Measurements from ENCODE around the gene NEK3.
"Not testable (repeated sequence)": the region's sequence is repeated elsewhere in the genome, so short reads cannot be mapped to it uniquely, and the experiment has no call there.

NEK3 gene

DNA sequence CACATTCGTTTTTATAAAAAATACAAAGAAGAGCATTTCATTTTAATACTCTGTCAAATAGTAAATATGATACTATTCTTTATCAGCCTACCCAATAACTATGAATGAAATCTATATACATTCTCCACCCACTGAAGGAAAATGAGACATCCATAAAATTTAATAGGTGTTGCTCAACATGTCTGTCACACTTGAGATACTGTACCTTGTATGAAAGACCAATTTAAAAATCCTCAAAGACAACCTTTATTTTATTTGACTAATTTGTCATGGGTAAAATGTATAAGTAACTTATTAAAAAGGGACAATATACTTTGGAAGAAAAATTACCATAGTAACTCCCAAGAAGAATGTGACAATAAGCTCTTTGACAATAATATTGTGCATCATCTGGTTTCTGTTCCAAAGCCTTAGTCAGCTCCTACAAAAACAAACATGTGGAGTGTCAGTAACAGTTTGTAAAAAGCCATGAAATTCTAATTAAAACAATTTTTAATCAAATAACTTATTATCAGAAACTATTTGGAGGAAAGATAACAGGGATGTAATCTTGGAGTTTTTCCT lies 11.5 kb upstream of the NEK3 start:
- DNase-seq (ENCODE audit: low read depth) = not testable (repeated sequence)

DNA sequence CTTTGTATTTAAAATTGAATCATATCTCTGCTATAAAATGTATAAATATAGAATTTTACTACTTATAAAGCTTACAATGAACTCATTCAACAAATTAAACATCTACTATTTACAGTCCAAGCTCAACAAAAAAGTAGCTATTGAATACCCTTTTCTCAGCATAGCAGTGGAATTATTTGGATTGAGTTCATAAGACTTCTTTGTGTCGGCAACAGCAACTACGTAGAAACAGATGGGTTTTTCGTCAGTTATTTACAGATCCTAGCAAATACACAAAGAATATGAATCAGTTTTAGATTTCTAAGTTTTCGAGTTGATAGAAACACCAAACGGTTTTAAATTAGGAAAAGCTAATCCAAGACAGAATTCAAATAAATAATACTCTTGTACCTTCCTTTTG lies 10.4 kb upstream of the NEK3 start:
- no peak for DNase-seq (ENCODE audit: low read depth)

DNA sequence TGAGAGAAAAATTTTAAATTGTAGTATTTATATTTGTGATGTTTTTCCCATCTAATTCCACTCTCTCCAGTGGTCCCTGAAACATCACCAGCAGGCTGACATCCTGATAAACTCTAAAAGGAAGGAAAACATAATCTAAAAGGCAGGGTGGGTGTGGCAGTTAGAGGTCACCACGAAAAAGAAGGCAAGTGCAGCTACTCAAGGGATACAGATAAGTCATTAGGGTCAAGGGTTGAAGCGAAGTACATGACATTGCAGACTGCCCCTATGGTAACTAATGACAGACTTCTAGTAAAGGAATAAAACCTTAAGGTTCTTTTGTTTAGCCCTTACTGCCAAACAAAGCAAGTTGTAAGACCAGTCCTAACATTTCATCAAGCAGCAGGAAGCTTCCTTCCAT lies 6.0 kb upstream of the NEK3 start:
- DNase-seq (ENCODE audit: low read depth) = no peak

DNA sequence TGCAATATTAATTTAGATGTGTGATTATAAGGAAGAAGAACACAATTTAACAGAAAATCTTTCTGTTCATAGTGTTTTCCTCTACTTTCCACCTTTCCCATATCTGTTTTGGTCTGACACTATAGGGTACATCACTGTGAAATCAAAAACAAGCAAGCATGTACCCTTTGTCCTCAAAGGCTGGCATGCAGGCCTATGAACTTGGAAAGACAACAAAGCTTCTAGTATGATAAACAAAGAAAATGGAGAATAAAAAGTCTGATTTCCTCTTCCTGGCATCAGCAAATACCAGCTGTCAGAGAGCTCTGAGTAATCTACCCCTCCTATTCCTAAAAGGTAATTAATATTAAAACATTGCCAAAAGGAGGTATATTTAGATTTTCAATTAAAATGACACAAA lies 5.6 kb upstream of the NEK3 start:
- no peak for DNase-seq (ENCODE audit: low read depth)

DNA sequence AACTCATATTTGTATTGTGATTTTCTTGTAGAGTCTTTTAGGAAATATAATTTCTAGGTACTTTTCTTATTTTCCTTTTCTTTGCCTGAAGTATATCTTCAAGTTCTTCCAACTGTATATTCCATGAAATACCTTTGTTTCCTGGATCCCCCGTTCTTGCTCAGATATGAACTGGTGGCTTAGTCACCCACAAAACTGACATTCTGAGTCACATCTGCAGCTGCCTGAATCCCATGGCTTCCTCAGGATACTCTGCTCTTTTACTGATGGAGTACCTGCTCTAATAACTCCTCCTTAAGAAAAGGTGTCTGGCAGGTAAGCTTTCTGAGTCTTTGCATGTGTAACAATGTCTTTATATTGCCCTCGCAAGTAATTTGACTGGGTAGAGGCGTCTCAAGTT lies 4.5 kb upstream of the NEK3 start:
- DNase-seq (ENCODE audit: low read depth) = not testable (repeated sequence)

DNA sequence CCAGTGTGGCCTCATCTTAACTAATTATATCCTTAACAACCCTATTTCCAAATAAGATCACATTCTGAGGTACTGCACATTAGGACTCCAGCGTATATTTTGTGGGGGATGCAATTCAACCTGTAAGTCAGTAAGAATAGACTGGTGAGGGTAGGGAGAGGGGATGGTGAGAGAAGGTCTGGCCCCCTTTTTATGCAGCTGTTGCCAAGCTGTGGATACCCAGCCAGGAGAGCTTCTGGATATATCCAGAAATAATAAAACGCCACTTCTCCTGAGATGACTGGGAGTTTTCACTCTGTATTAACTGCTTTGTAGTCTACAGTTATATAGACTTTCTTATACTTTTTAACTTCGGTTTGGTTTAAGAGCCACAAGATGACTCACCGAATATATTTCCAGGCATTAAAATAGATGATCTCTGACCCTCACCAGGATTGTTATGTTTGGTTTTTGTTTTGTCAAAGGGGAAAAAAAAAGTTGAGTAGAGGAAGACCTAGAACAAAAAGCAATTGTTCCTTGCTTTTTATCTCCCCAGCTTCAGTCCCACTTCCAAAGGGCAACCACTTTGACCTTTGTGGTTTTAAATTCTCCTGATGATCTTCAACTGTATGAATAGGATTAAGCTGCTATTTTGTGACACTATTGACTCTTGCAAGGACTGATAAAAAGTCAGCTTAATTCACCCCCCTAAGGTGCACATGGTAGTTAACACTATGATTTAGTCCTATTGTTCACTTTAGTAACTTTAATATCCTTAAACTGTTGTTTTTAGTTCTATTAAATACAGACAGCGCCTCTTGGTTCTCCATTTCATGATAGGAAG lies 3.1 kb upstream of the NEK3 start:
- no peak for DNase-seq (ENCODE audit: low read depth)

DNA sequence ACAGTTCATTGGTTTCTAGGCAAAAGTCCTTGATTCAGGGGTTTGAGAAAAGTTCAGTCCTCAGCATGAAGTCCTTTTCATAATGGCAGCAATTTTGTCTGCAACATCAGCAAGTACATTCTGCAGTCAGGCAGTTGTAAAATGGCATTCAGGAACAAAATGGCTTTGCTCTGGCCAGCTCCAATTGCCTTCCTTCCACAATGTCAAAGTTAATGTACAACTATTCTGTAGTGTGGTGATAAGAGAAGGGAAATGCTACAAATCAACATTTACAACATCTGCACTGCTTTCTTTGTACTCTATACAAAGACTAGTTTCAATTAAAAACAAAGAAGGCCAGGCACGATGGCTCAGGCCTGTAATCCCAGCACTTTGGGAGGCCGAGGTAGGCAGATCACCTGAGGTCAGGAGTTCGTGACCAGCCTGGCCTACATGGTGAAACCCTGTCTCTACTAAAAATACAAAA lies 1.8 kb upstream of the NEK3 start:
- DNase-seq (ENCODE audit: low read depth) = no peak

DNA sequence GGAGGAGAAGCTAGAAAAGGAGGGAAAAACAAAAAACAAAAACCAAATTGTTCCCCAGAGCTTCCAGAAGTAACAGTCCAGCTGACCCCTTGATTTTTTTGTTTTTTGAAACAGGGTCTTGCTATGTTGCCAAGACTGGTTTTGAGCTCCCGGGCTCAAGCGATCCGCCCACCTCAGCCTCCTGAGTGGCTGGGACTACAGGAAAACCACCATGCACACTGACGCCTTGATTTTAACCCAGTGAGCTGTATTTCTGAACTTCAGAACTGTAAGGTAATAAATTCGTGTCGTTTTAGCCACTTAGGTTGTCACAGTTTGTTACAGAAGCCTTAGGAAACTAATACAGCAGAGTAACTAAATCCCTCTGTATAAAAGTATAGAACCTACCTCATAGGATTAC lies 1.1 kb upstream of the NEK3 start:
- no peak for DNase-seq (ENCODE audit: low read depth)

DNA sequence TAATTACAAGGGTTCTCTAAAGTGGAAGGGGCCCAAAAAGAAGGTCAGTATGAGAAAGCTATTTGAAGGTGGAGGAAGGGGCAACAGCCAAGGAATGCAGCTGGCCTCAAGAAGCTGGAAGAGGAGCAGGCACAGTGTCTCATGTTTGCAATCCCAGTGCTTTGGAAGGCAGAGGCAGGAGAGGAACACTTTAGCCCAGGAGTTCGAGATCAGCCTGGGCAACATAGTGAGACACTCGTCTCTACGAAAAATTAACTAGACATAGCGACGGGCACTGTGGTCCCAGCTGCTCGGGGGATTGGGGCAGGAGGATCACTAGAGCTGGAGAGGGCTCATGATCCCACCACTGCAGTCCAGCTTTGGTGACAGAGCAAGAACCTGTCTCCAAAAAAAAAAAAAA lies 656 bp upstream of the NEK3 start:
- DNase-seq (ENCODE audit: low read depth) = no peak

DNA sequence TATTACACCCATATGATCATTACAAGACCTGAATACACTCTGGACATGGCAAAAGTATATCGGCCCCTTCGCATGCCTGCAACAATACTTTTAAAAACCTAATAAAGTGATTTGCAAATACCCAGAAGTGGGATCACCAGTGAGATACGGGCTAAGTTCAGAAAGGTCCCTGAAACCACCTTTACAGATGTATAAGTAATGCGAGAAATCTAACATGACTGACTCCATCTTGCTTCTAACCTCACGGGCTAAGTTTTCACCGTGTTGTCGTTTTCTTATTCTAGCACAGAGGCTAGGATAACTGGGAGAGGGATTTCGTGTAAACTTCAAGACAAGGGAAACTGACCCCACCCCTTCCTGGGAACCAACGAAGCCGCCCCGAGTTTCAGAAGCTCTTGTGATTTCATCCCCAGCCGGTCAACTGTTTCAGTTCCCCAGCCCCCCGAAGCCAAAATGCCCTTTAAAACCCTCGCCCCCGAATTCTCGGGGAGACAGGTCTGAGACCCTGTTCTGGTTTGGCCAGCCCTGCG lies 703 bp downstream of the NEK3 start:
- no peak for DNase-seq (ENCODE audit: low read depth)

DNA sequence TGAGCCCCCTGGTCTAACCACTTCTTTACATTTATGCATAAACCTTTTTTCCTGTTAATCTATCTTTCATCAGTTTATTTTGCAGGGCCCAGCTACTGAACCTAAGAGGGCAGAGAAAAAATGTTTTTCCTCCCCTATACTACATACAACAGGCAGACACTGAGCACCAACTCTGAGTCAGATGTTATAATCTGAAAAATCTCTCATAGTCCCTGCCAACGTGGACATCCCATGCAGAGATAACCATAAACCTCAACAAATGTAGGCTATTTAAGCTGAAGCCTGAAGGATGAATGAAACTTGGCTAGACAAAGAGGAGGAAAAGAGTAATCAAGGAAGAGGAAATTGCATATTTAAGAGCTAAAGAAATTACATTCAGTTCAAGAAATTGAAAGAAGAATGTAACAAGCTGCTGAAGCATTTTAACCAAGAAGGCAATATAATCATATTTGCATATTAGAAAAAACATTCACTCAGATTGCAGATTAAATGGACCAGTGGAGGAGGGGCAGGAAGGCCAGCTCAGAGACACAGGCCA lies 2.6 kb downstream of the NEK3 start:
- DNase-seq (ENCODE audit: low read depth) = no peak

DNA sequence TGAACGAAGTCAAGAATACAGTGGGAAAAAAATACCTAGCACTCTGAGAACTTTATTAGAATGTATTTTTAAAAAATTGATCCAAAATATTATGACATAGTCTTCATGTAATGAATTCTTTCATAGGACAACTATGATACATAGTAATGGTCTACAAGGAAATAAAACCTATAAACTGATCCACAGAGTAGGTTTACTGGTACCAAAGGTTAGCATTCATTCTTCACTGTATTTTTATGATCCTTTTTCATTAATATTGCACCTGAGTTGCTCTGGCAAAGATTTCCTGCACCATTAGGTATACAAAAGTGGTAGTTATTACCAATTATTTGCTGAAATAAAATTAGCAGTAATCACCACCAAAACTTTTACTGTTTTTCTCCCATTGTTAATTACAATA lies 4.2 kb downstream of the NEK3 start:
- no peak for DNase-seq (ENCODE audit: low read depth)

DNA sequence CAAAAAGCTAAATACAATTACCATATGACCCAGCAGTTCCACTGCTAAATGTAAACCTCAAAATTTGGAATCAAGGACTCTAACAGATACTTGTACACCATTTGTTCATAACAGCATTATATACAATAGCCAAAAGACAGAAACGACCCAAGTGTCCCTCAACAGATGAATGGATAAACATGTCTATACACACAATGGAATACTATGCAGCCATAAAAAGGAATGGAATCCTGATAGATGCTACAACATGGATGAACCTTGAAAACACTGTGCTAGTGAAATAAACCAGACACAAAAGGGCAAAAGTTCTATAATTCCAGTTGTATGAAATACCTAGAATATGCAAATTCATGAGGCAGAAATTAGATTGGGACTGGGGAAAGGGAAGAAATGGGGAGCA lies 12.2 kb downstream of the NEK3 start:
- no peak for DNase-seq (ENCODE audit: low read depth)

DNA sequence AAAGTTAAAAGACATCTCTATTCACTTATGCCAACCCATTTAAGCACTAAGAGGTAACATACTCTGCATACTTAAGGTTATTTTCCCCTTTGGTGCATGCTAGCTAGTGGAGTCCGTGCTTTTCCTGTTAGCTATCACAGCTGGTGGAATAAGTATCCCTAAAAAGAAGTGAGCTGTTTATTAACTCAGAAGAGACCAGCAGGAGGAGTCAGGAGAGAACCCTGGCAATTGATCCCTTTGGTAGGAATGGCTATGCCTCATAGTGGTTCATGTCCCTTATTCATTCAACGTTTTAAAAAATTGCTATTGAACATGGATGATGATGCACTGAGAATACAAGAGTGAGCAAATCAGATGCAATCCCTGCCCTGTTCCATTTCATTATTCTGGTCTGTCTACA lies 18.1 kb downstream of the NEK3 start:
- no peak for DNase-seq (ENCODE audit: low read depth)

DNA sequence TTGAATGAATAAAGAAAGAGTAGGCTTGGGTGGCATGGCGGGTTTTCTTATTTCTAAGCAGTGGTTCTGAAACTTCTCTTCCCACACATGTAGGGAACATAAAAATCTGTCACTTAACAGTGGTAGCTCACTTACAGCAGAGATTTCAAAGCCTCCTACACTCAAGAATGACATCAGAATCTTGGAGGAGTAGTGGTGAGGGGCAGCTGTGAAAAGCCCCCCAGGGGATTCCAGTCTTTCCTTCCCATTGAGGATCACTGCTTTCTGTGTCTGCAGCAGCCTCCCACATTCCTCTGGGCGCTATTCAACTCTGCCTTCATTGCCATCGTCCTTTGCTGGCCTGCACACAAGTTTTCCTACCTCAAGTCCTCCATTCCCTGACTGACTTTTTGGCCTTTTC lies 21.9 kb downstream of the NEK3 start:
- DNase-seq (ENCODE audit: low read depth) = no peak

DNA sequence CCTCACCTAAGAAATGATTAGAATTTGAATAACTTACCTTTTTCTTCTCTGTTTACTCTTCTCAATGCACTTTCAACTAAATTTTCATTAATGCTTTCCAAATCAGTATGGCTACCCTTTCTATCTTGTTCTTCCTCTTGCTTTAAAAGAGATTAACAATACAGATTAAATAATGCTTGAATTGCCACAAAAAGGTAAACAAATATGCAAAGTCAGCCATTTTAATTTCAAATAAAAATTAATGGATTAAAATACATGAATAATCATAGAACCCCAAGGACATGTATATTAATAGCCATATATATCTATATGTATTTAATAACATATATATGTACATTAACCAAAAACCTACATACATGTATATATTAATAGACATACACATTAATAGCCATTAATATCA lies 22.6 kb downstream of the NEK3 start:
- DNase-seq (ENCODE audit: low read depth) = no peak

DNA sequence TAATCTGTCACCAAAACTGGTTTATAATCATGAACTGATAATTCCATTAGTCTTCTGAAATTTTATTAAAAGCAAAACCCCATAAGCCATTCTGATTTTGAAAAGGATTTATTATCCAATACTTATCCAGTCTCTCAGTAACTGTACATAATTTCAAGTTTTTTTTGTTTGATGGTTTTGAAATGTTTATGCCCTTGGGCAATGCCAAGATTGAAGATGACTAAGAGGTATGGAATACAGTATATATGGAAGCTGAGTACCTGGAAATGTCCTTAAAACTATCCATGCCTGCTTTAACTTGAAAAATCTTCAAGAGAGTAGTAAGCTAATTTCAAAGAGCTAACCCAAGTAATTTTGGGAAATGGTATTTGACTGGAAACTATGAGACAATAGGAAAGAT lies 28.8 kb downstream of the NEK3 start:
- DNase-seq (ENCODE audit: low read depth) = no peak

DNA sequence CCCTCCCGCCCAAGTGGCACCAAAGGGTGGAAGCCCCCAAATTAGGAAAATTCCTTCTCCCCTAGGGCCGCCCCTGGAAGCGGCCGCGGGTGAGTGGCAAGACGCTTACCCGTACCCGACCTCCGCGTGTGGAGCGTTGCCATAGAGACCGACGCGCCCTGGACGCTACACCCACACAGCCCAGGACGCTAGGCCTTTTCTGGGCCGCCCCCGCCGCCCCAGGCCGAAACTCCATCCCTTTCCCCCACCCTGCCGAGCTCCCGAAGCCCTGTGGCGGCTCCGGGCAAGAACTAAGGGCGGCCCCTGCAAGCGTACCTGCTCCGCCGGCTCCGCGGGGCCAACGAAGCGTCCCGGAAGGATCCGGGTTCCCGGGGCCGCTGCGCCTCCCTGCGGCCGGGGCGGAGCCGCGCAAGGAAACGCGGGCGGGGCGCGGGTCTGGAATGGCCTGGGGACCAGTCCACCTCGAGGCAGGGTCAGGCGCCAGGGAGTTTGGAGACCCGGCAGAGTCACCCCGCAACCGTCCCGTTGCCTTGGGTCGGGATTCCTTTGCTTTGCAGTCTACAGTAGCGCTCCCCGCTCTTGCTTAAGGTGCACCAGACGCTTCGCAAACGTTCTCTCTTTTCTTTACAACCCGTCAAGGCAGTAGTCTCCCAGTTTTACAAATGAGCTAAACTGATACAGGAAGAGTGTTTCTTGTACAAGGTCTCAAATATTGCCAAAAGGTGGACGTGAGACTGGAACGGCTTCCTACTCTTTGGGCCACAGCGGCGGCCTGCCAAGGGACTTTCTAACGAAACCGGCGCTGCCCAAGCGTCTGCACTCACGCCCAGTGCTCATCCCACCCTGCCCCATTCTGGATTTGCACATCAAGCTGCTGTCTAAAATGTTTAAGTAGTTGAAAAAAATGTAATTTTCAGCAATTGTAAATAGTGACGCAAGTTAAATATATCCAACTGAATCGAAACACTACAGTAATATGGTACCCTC lies 30.4 kb downstream of the NEK3 start, which contains the start of gene NEK5:
Gene NEK5 (minus strand): TSS at position 360 of the 987 bp plus-strand sequence. CDS start 1,591 bp downstream, outside the sequence.
- peak; percentile 2 for DNase-seq (ENCODE audit: low read depth)

DNA sequence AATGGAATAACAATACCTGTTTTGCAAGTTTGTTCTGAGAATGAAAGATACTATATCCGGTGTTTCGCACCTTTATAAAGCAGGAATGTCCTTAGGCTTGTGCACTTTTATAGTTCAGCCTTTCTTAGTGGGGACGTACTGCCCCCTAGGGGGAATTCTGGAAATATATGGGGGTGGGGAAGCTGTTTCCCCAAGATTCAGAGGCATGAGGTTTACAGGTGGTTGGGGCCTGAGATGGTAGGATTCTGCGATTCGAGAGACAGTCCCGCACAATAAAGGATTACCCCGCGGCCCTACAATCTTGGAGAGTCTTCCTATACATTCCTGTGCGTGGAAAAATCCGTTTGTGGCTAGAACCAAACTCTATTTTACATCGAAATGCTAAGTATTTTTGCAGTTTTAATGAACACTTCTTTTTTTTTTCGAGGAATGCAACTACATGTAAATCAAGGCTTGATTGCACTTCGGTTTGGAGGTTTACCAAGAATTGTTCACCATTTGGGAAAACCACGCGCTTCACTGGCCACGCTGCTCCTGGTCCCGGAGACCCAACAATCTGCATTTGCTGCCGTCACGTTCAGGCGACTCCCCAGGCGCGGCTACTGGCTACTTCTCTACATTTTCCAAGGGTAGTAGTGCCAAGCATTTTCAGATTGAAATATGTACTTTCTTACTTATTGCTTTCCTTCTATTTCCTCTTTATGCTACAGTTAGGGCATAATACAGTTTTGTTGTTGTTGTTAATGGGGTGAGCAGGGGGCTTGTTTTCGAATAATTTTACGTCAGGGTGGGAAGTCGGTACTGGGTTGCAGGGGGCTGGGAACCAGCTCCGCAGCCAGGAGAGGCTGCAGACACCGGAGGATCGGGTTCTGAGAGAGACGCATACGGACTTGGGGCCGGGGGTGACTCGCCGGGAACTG lies 31.4 kb downstream of the NEK3 start:
- DNase-seq (ENCODE audit: low read depth) = peak; percentile 11

DNA sequence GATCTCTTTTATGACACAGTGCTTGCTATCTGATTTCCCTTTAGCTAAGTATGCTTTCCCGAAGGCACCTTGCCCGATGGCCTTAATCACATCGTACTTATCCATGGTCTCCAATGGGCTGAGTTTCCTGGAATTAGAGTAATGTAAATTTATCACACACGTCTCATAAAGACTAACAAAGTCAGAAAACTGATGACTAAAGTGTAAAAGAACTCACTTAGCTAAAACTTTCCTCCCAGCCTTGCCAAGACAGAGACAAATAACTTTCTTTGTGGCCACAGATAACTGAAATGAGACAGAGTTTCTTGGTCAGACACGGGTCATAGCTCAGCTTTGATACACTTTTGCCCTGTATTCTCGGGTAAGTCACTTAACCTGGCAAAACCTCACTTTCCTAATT lies 32.0 kb downstream of the NEK3 start:
- peak; percentile 1 for DNase-seq (ENCODE audit: low read depth)

DNA sequence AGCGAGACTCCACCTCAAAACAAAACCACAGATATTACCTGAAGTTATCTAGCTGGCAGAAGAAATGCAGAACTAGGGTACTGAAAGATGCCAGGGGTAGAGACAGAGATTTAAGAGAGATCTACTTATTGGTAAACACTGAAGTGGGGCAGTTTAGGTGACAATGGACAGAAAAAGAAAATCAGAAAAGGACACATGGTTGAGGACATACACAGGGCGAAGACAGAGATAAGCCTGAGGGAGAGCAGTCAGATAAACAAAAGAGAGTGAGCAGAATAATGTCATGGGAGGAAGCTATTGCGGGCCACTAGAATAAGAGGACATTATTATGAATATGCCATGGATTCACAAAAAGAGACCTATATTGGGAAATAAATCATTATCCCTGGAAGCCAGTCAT lies 33.9 kb downstream of the NEK3 start:
- DNase-seq (ENCODE audit: low read depth) = no peak
